ENCODE data around the gene TWF1.

The TWF1 gene

DNA sequence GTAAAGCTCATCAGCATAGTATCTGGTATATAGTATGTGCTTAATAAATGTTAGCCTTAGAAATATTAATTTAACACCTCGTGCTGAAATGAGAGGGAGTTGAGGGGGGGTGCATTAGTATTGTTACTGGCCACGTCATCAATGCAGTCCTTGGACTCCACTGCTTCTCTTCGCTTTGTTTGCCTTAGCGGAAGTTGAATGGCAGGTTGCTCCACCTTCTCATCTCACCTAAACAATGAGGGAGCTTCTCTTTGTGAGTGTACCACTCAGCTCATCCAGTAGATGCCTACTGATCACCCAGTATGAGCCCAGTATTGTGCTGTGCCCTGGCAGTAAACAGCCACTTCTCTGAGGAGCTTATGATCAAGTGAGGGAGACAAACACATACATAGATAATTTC, 34.2 kb upstream of the TWF1 start:
- DNase-seq (ENCODE audit: low read depth): no peak
- TF ChIP-seq CTCF (IDR thresholded peaks at IDR 0.05; ENCODE audit: insufficient read depth, low read depth, low read length, missing control alignments): no peak
- no peak overlapping the region for H3K4me3 ChIP-seq (ENCODE audit: low read depth, low read length)

DNA sequence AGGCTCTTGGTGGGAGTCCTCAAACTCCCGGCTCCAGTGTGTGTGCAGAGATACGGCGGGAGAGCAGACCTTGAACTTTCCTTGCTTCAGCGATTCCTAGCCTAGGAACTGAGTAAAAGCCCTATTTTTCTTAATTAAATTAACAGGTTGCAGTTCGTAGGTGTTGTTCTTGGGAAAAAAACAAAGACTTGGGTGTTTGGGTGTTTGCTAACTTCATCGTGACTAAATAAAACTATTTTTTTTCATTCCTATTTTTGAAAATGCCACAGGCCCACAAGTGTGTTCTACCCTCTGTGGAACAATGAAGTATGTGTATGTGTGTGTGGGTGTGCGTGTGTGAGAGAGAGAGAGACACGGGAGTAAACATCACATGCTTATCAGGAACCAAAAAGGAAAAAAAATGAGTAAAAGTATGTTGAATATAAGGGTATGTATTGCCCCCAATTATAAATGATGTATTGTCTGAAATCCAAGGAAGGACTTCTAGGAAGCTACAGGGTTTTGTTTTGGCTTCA, 30.4 kb upstream of the TWF1 start:
- no peak for TF ChIP-seq CTCF (IDR thresholded peaks at IDR 0.05; ENCODE audit: insufficient read depth, low read depth, low read length, missing control alignments)
- peak; percentile 18 for DNase-seq (ENCODE audit: low read depth)
- peak overlapping the region; percentile 56 for H3K4me3 ChIP-seq (ENCODE audit: low read depth, low read length)

- peak within 1 kb of the TSS; percentile 56 for H3K4me3 ChIP-seq (ENCODE audit: low read depth, low read length)
- TF ChIP-seq CTCF (IDR thresholded peaks at IDR 0.05; ENCODE audit: insufficient read depth, low read depth, low read length, missing control alignments): no peak
- peak; percentile 69 for DNase-seq (ENCODE audit: low read depth)
Measured at GRCh38 chr12:43835656-43836474, 29.7 kb upstream of the TWF1 start, which contains the start of gene TMEM117. Gene TMEM117 (plus strand): TSS chr12:43836081.

GRCh38 chr12:43835264-43835655, 29.1 kb upstream of the TWF1 start:
- no peak for TF ChIP-seq CTCF (IDR thresholded peaks at IDR 0.05; ENCODE audit: insufficient read depth, low read depth, low read length, missing control alignments)
- peak overlapping the region; percentile 56 for H3K4me3 ChIP-seq (ENCODE audit: low read depth, low read length)
- DNase-seq (ENCODE audit: low read depth): no peak

DNA sequence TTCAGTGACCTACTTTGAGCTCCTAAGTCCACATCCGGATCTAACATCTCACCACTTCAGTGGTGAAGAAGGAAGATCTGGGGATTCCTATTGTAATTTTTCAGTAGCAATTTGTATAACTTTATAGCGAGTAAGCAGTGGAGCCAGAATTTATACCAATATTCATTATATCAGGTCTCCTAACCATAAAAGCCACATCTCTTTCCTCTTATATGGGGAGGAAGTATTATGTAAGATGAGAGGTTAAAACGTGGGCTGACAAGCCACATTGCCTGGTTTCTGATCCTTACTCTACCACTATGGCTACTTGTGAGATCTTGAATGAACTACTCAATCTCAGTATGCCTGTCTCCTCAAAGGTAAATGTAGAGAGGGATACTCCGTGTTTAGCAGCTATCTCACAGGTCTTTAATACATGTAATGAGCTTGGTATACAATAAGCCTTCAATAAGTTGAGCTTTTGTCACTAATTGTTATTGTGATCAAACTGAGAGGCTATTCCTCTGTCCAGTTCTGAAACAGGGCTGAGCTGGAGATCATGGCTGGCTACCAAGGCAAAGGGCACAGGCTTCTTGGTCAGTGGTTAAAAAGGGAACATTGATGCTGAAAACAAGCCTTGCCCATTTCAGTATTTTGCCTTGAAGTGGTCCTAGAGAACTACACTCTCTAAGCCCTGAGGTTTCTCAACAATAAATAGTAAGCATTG, 26.5 kb upstream of the TWF1 start:
- DNase-seq (ENCODE audit: low read depth): no peak
- TF ChIP-seq CTCF (IDR thresholded peaks at IDR 0.05; ENCODE audit: insufficient read depth, low read depth, low read length, missing control alignments): no peak
- no peak overlapping the region for H3K4me3 ChIP-seq (ENCODE audit: low read depth, low read length)

DNA sequence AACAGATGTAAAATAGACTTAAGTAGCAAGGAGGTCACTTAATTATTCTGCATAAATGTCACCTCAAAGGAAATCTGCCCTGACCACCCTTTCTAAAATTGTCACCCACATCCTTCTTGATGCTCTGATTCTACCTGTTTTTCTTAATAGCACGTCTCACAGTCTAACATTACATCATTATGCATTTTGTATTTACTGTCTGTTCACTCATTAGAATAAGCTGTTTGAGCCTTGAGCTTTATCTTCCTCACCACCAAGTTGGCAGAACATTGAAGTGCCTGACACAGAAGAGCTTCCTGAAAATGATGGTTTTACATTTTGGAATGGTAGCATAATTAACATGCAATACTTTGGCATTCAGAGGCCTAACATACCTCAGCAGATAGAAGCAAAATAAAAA, 21.0 kb upstream of the TWF1 start:
- no peak overlapping the region for H3K4me3 ChIP-seq (ENCODE audit: low read depth, low read length)
- TF ChIP-seq CTCF (IDR thresholded peaks at IDR 0.05; ENCODE audit: insufficient read depth, low read depth, low read length, missing control alignments): no peak
- no peak for DNase-seq (ENCODE audit: low read depth)
